GDM1 (cell line): Measurements from ENCODE around the gene PCDH19.

Experiments
- DNase-seq: peaks from one replicate; lab custom pipeline; 2025; lab: John Stamatoyannopoulos, UW

Gene PCDH19

GRCh38 chrX:100299559-100299958, 110.5 kb downstream of the PCDH19 start:
- DNase-seq = no peak

- DNase-seq = no peak
Measured at GRCh38 chrX:100297728-100298127, 112.3 kb downstream of the PCDH19 start.

- no peak for DNase-seq
Measured at GRCh38 chrX:100296183-100296753, 113.8 kb downstream of the PCDH19 start.

- no peak for DNase-seq
Measured at GRCh38 chrX:100294965-100295364, 115.1 kb downstream of the PCDH19 start.

- DNase-seq = no peak
Measured at GRCh38 chrX:100289066-100289558, 121.0 kb downstream of the PCDH19 start.

GRCh38 chrX:100277231-100277630, 132.8 kb downstream of the PCDH19 start:
- no peak for DNase-seq

GRCh38 chrX:100274916-100275315, 135.2 kb downstream of the PCDH19 start:
- no peak for DNase-seq

- no peak for DNase-seq
Measured at GRCh38 chrX:100265179-100265578, 144.9 kb downstream of the PCDH19 start.

GRCh38 chrX:100264200-100264599, 145.9 kb downstream of the PCDH19 start:
- DNase-seq = no peak

- DNase-seq = no peak
Measured at GRCh38 chrX:100263650-100264049, 146.4 kb downstream of the PCDH19 start.

GRCh38 chrX:100248885-100249493, 161.1 kb downstream of the PCDH19 start:
- no peak for DNase-seq

- DNase-seq = no peak
Measured at GRCh38 chrX:100247826-100248225, 162.2 kb downstream of the PCDH19 start.

GRCh38 chrX:100244681-100245080, 165.4 kb downstream of the PCDH19 start:
- DNase-seq = no peak
